HepG2 (cell line): Measurements from ENCODE around the gene VEZF1. TPM values are rescaled to one million over a fixed set of nuclear protein-coding genes. Genes with fewer than 3 reads are reported as not detected.

Experiments
- ATF7-NPFF ChIP-seq: sonication (generic); formaldehyde crosslinking; IDR thresholded peaks from 2 replicates; pipeline ENCODE4 v1.8.1; 2023; ENCODE audit warnings: mild to moderate bottlenecking, low read depth, missing genetic modification reagents, moderate library complexity
- CENPX ChIP-seq: sonication (generic); formaldehyde crosslinking; IDR thresholded peaks from 2 replicates; pipeline ENCODE4 v1.9.0; 2021; ENCODE audit warnings: mild to moderate bottlenecking, missing genetic modification reagents, moderate library complexity
- NONO ChIP-seq, 2 experiments: fragments of 450-650 bp in 1 of 2; sonication (generic) in 1 of 2; formaldehyde crosslinking in 1 of 2; IDR thresholded peaks in 1 of 2; conservative IDR thresholded peaks in 1 of 2; 2 replicates each; pipeline versions ENCODE4 v1.6.1 to v1.8.0; 2017 to 2022; ENCODE audit warnings: mild to moderate bottlenecking in 1 of 2, missing genetic modification reagents in 1 of 2, moderate library complexity in 1 of 2
- THAP11 ChIP-seq: IDR thresholded peaks from 2 replicates; pipeline ENCODE4 v1.6.1; 2016; ENCODE audit warnings: missing biosample characterization, missing genetic modification reagents
- ZNF3 ChIP-seq: IDR thresholded peaks from 2 replicates; pipeline ENCODE4 v1.7.0; 2017; ENCODE audit warnings: inconsistent platforms
- ZNF335 ChIP-seq: sonication (generic); formaldehyde crosslinking; IDR thresholded peaks from 2 replicates; pipeline ENCODE4 v1.4.0; 2020; ENCODE audit warnings: missing genetic modification reagents
- ZNF543 ChIP-seq: sonication (generic); formaldehyde crosslinking; IDR thresholded peaks from 2 replicates; pipeline ENCODE4 v1.4.0; 2020; ENCODE audit warnings: mild to moderate bottlenecking, missing genetic modification reagents
- ZNF841 ChIP-seq: sonication (generic); formaldehyde crosslinking; IDR thresholded peaks from 2 replicates; pipeline ENCODE4 v1.8.1; 2023; ENCODE audit warnings: missing genetic modification reagents, borderline replicate concordance
- ZNF850 ChIP-seq: sonication (generic); formaldehyde crosslinking; conservative IDR thresholded peaks from 2 replicates; pipeline ENCODE4 v1.9.0; 2021; ENCODE audit warnings: mild to moderate bottlenecking, missing genetic modification reagents
- polyA plus RNA-seq, 8 experiments: library from polyadenylated mRNA; depleted of rRNA in 3 of 8; stranded (reverse) in 7 of 8; unstranded in 1 of 8; fragments of >200 nt; fragmentation: Illumina TruSeq in 4 of 8; extraction: Trizol in 4 of 8; gene quantifications; 2 replicates each; pipeline versions ENCODE4 v1.2.1 to v1.2.3, GENCODE V29; 2011 to 2016; ENCODE audit warnings: low read depth in 4 of 8, missing spikeins in 1 of 8, mixed read lengths in 1 of 8; ENCODE audit not compliant: insufficient read depth in 1 of 8
- total RNA-seq, 5 experiments: library from RNA; depleted of rRNA; stranded (reverse); fragments of >200 nt; fragmentation: Illumina TruSeq; extraction: Trizol; gene quantifications; 2 replicates each; pipeline ENCODE4 v1.2.3, GENCODE V29; 2016; ENCODE audit warnings: low read depth in 1 of 5
- TF ChIP-seq, protein P1 (sequence below): sonication (generic); formaldehyde crosslinking; IDR thresholded peaks from 2 replicates; pipeline ENCODE4 v1.8.1; 2023; ENCODE audit warnings: missing genetic modification reagents, mild to moderate bottlenecking, borderline replicate concordance
- TF ChIP-seq, protein P2 (sequence below), 2 experiments: fragments of 450-650 bp in 1 of 2; sonication (generic) in 1 of 2; formaldehyde crosslinking in 1 of 2; IDR thresholded peaks; 2 replicates each; pipeline versions ENCODE4 v1.6.1 to v1.8.0; 2016 to 2022; ENCODE audit warnings: antibody characterized with exemption in 1 of 2, mild to moderate bottlenecking in 1 of 2, missing genetic modification reagents in 1 of 2
- TF ChIP-seq, protein P3 (sequence below): sonication (generic); formaldehyde crosslinking; IDR thresholded peaks from 2 replicates; pipeline ENCODE4 v1.4.0; 2020; ENCODE audit warnings: low read depth, missing genetic modification reagents
- TF ChIP-seq, protein P4 (sequence below): sonication (generic); formaldehyde crosslinking; IDR thresholded peaks from 2 replicates; pipeline ENCODE4 v1.5.0; 2020; ENCODE audit warnings: missing genetic modification reagents
- TF ChIP-seq, protein P5 (sequence below): fragments of 450-650 bp; IDR thresholded peaks from 2 replicates; pipeline ENCODE4 v1.6.1; 2016

The VEZF1 gene
- total and polyA plus RNA-seq, 2 of the 13 experiments (the other 11 are each of a cell fraction or from before 2014, with no cell fraction given) = 45.9 to 49.7 TPM

DNA sequence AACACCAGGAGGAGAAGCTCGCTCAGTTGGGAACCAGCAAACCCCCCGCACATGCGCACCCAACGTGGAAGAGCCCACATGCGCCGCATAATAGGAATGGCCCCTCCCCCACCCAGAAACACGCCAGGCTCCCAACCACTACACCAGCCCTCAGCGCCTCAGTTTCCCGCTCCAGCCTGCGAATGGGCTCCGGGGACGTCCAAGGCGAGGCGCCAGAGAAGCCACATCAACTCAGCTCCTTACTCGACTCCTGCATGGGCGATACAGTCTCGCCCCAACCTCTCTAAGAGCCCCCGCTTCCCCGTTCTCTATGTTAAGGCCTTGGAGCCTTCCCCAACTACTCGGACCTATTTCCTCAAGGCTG lies 18.5 kb upstream of the VEZF1 start (continued):
- TF ChIP-seq ZNF841 (peak; percentile 3; the same call in 1 of the 2 replicates), ZNF3 (CRISPR knock-in tag) (0 out of 2 replicates have a peak, but pooled peaks have one; percentile 37), CENPX (CRISPR knock-in tag) (no peak), NONO (IDR thresholded peaks at IDR 0.05) (no peak), NONO (CRISPR knock-in tag; conservative IDR thresholded peaks at IDR 0.05) (no peak), ZNF335 (CRISPR knock-in tag) (no peak), THAP11 (CRISPR knock-in tag) (no peak), ZNF543 (CRISPR knock-in tag) (no peak), ATF7-NPFF (CRISPR knock-in tag) (no peak), ZNF850 (CRISPR knock-in tag) (no peak)
- TF ChIP-seq, protein P1, sequence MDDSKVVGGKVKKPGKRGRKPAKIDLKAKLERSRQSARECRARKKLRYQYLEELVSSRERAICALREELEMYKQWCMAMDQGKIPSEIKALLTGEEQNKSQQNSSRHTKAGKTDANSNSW (CRISPR knock-in tag) = 0 out of 2 replicates have a peak, but pooled peaks have one; percentile 12
- TF ChIP-seq, protein P2, sequence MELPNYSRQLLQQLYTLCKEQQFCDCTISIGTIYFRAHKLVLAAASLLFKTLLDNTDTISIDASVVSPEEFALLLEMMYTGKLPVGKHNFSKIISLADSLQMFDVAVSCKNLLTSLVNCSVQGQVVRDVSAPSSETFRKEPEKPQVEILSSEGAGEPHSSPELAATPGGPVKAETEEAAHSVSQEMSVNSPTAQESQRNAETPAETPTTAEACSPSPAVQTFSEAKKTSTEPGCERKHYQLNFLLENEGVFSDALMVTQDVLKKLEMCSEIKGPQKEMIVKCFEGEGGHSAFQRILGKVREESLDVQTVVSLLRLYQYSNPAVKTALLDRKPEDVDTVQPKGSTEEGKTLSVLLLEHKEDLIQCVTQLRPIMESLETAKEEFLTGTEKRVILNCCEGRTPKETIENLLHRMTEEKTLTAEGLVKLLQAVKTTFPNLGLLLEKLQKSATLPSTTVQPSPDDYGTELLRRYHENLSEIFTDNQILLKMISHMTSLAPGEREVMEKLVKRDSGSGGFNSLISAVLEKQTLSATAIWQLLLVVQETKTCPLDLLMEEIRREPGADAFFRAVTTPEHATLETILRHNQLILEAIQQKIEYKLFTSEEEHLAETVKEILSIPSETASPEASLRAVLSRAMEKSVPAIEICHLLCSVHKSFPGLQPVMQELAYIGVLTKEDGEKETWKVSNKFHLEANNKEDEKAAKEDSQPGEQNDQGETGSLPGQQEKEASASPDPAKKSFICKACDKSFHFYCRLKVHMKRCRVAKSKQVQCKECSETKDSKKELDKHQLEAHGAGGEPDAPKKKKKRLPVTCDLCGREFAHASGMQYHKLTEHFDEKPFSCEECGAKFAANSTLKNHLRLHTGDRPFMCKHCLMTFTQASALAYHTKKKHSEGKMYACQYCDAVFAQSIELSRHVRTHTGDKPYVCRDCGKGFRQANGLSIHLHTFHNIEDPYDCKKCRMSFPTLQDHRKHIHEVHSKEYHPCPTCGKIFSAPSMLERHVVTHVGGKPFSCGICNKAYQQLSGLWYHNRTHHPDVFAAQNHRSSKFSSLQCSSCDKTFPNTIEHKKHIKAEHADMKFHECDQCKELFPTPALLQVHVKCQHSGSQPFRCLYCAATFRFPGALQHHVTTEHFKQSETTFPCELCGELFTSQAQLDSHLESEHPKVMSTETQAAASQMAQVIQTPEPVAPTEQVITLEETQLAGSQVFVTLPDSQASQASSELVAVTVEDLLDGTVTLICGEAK (IDR thresholded peaks at IDR 0.05) = no peak
- TF ChIP-seq, protein P2 (CRISPR knock-in tag; IDR thresholded peaks at IDR 0.05) = no peak
- TF ChIP-seq, protein P3, sequence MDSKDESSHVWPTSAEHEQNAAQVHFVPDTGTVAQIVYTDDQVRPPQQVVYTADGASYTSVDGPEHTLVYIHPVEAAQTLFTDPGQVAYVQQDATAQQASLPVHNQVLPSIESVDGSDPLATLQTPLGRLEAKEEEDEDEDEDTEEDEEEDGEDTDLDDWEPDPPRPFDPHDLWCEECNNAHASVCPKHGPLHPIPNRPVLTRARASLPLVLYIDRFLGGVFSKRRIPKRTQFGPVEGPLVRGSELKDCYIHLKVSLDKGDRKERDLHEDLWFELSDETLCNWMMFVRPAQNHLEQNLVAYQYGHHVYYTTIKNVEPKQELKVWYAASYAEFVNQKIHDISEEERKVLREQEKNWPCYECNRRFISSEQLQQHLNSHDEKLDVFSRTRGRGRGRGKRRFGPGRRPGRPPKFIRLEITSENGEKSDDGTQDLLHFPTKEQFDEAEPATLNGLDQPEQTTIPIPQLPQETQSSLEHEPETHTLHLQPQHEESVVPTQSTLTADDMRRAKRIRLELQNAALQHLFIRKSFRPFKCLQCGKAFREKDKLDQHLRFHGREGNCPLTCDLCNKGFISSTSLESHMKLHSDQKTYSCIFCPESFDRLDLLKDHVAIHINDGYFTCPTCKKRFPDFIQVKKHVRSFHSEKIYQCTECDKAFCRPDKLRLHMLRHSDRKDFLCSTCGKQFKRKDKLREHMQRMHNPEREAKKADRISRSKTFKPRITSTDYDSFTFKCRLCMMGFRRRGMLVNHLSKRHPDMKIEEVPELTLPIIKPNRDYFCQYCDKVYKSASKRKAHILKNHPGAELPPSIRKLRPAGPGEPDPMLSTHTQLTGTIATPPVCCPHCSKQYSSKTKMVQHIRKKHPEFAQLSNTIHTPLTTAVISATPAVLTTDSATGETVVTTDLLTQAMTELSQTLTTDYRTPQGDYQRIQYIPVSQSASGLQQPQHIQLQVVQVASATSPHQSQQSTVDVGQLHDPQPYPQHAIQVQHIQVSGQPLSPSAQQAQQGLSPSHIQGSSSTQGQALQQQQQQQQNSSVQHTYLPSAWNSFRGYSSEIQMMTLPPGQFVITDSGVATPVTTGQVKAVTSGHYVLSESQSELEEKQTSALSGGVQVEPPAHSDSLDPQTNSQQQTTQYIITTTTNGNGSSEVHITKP (CRISPR knock-in tag) = peak; percentile 79
- TF ChIP-seq, protein P4, sequence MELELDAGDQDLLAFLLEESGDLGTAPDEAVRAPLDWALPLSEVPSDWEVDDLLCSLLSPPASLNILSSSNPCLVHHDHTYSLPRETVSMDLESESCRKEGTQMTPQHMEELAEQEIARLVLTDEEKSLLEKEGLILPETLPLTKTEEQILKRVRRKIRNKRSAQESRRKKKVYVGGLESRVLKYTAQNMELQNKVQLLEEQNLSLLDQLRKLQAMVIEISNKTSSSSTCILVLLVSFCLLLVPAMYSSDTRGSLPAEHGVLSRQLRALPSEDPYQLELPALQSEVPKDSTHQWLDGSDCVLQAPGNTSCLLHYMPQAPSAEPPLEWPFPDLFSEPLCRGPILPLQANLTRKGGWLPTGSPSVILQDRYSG = no peak
- TF ChIP-seq, protein P5, sequence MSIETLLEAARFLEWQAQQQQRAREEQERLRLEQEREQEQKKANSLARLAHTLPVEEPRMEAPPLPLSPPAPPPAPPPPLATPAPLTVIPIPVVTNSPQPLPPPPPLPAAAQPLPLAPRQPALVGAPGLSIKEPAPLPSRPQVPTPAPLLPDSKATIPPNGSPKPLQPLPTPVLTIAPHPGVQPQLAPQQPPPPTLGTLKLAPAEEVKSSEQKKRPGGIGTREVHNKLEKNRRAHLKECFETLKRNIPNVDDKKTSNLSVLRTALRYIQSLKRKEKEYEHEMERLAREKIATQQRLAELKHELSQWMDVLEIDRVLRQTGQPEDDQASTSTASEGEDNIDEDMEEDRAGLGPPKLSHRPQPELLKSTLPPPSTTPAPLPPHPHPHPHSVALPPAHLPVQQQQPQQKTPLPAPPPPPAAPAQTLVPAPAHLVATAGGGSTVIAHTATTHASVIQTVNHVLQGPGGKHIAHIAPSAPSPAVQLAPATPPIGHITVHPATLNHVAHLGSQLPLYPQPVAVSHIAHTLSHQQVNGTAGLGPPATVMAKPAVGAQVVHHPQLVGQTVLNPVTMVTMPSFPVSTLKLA = peak; percentile 66; the same call in 1 of the 2 replicates
